ENCODE results near the gene ASB3. TPM values are rescaled to one million over a fixed set of nuclear protein-coding genes. Genes with fewer than 3 reads are reported as not detected.

Gene ASB3
- polyA plus RNA-seq, 1 donor from 2014 or later = 60.4 TPM

- no peaks in the 10 kb centered on the region for H3K79me2 ChIP-seq (replicated peaks; ENCODE audit: insufficient read depth, low read length)
- no peak overlapping the region for H2AFZ ChIP-seq (ENCODE audit: low read depth, low read length)
- H3K9ac ChIP-seq (ENCODE audit: low read length) = no peak overlapping the region
- H3K4me3 ChIP-seq (ENCODE audit: low read length) = no peak overlapping the region
- no peak overlapping the region for H3K4me2 ChIP-seq (ENCODE audit: low read length)
- no peaks in the 10 kb centered on the region for H4K20me1 ChIP-seq (ENCODE audit: insufficient read depth)
- no peaks in the 10 kb centered on the region for H3F3A ChIP-seq (ENCODE audit: insufficient read depth, low read length, poor library complexity, severe bottlenecking)
- H3K36me3 ChIP-seq (ENCODE audit: insufficient read depth, low read length) = peaks cover 16% of the 10 kb centered on the region
- H3K9me3 ChIP-seq (ENCODE audit: low read length) = no peaks in the 10 kb centered on the region
- no peak overlapping the region for H3K27ac ChIP-seq (ENCODE audit: low read length)
- no peaks in the 10 kb centered on the region for H3K27me3 ChIP-seq (ENCODE audit: insufficient read depth, low read depth, low read length)
- H3K9me2 ChIP-seq (ENCODE audit: insufficient read depth, low read length) = no peaks in the 10 kb centered on the region
- TF ChIP-seq RAD21 (conservative IDR thresholded peaks at IDR 0.05) = no peak
- no peak for TF ChIP-seq SMC3 (conservative IDR thresholded peaks at IDR 0.05; ENCODE audit: poor library complexity)
- TF ChIP-seq CTCF (IDR thresholded peaks at IDR 0.05; ENCODE audit: poor library complexity, severe bottlenecking) = no peak
- no peak for TF ChIP-seq TAF1 (IDR thresholded peaks at IDR 0.05; ENCODE audit: low read depth)
- TF ChIP-seq POLR2AphosphoS5 (IDR thresholded peaks at IDR 0.05) = no peak
- TF ChIP-seq EZH2 (IDR thresholded peaks at IDR 0.05; ENCODE audit: borderline replicate concordance, insufficient read depth, low read length, poor library complexity, severe bottlenecking) = no peak
- no peak for TF ChIP-seq REST (IDR thresholded peaks at IDR 0.05; ENCODE audit: borderline replicate concordance)
- no peak for TF ChIP-seq MXI1 (conservative IDR thresholded peaks at IDR 0.05; ENCODE audit: poor library complexity, severe bottlenecking)
- no peak for TF ChIP-seq EP300 (conservative IDR thresholded peaks at IDR 0.05; ENCODE audit: poor library complexity, severe bottlenecking)
Observed at GRCh38 chr2:53819634-53820033, 32.9 kb upstream of the ASB3 start.

GRCh38 chr2:53818854-53819435, 32.2 kb upstream of the ASB3 start:
- TF ChIP-seq EP300 (conservative IDR thresholded peaks at IDR 0.05; ENCODE audit: poor library complexity, severe bottlenecking) (no peak), RAD21 (conservative IDR thresholded peaks at IDR 0.05) (no peak), POLR2AphosphoS5 (IDR thresholded peaks at IDR 0.05) (no peak), CTCF (IDR thresholded peaks at IDR 0.05; ENCODE audit: poor library complexity, severe bottlenecking) (no peak), MXI1 (conservative IDR thresholded peaks at IDR 0.05; ENCODE audit: poor library complexity, severe bottlenecking) (no peak)
- Histone ChIP-seq H3K4me3 (ENCODE audit: low read length) (no peak overlapping the region), H3K4me2 (ENCODE audit: low read length) (no peak overlapping the region), H3K9me3 (ENCODE audit: low read length) (no peaks in the 10 kb centered on the region), H4K20me1 (ENCODE audit: insufficient read depth) (no peaks in the 10 kb centered on the region), H3K9me2 (ENCODE audit: insufficient read depth, low read length) (no peaks in the 10 kb centered on the region), H3K36me3 (ENCODE audit: insufficient read depth, low read length) (peaks cover 16% of the 10 kb centered on the region), H3K27ac (ENCODE audit: low read length) (no peak overlapping the region), H2AFZ (ENCODE audit: low read depth, low read length) (no peak overlapping the region), H3F3A (ENCODE audit: insufficient read depth, low read length, poor library complexity, severe bottlenecking) (no peaks in the 10 kb centered on the region), H3K27me3 (ENCODE audit: insufficient read depth, low read depth, low read length) (no peaks in the 10 kb centered on the region), H3K79me2 (replicated peaks; ENCODE audit: insufficient read depth, low read length) (no peaks in the 10 kb centered on the region), H3K9ac (ENCODE audit: low read length) (no peak overlapping the region)

Data from neural cell (in vitro differentiated cells).